ENCODE measurements around the gene CFAP141.

GRCh38 chr1:154239491-154239890 lies 33.4 kb upstream of the CFAP141 start:
- TF ChIP-seq EZH2phosphoT487 (IDR thresholded peaks at IDR 0.05; ENCODE audit: insufficient read depth, low read depth): no peak
- no peak for TF ChIP-seq EZH2 (IDR thresholded peaks at IDR 0.05; ENCODE audit: insufficient read depth, poor library complexity, severe bottlenecking)
